Measurements from ENCODE around the gene CSGALNACT2.

GRCh38 chr10:43132867-43133787, 5.1 kb upstream of the CSGALNACT2 start:
- no peak for TF ChIP-seq POLR2A (IDR thresholded peaks at IDR 0.05)
- TF ChIP-seq, protein P1, sequence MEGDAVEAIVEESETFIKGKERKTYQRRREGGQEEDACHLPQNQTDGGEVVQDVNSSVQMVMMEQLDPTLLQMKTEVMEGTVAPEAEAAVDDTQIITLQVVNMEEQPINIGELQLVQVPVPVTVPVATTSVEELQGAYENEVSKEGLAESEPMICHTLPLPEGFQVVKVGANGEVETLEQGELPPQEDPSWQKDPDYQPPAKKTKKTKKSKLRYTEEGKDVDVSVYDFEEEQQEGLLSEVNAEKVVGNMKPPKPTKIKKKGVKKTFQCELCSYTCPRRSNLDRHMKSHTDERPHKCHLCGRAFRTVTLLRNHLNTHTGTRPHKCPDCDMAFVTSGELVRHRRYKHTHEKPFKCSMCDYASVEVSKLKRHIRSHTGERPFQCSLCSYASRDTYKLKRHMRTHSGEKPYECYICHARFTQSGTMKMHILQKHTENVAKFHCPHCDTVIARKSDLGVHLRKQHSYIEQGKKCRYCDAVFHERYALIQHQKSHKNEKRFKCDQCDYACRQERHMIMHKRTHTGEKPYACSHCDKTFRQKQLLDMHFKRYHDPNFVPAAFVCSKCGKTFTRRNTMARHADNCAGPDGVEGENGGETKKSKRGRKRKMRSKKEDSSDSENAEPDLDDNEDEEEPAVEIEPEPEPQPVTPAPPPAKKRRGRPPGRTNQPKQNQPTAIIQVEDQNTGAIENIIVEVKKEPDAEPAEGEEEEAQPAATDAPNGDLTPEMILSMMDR (IDR thresholded peaks at IDR 0.05): no peak
